HCT116 (cell line): ENCODE results near the gene GPR107. TPM values are rescaled to one million over a fixed set of nuclear protein-coding genes. Genes with fewer than 3 reads are reported as not detected.

ENCODE experiments used
- ATAC-seq: fragments of 200-7000 bp; cut with Tn5 transposase; 2 replicates; pipeline ENCODE4 v1.9.1; 2020; ENCODE audit warnings: mild to moderate bottlenecking, moderate library complexity
- BruUV-seq: library from RNA; stranded (reverse); fragments of 400-500 nt; replicated peaks from 2 replicates; lab custom pipeline; 2021; lab: Mats Ljungman, UMichigan
- CTCF ChIA-PET: fragments of 300-600 bp; sonication (Branson Sonifier 250); formaldehyde crosslinking; loops from one replicate; lab custom pipeline; 2021; ENCODE audit warnings: antibody characterized with exemption; lab: Charles Lee
- POLR2A ChIA-PET: fragments of 300-600, 350-600 bp; sonication (Branson Sonifier 250); formaldehyde crosslinking; loops from one replicate; lab custom pipeline; 2021; ENCODE audit warnings: antibody characterized with exemption; lab: Charles Lee
- RAD21 ChIA-PET, 2 experiments: fragments of 300-600 bp; sonication (Branson Sonifier 250); formaldehyde crosslinking; loops; one replicate each; lab custom pipeline; 2023; ENCODE audit warnings: low total read pairs in 2 of 2; ENCODE audit not compliant: uncharacterized antibody in 2 of 2, unreplicated experiment in 2 of 2, low non-redundant PET in 1 of 2; lab: Charles Lee
- DNase-seq: peaks from one replicate; pipeline ENCODE4 v3.0.0-alpha.2; 2010; ENCODE audit warnings: low read depth, low spot score
- H2AFZ ChIP-seq: fragments of 200-600 bp; shearing (Covaris generic), sonication (generic); 2 replicates; pipeline ENCODE4 v1.6.1; 2017; ENCODE audit warnings: low read depth, mixed run types, mixed read lengths, antibody characterized with exemption, low read length; ENCODE audit not compliant: poor library complexity, severe bottlenecking
- H3K27ac ChIP-seq: 2 replicates; pipeline ENCODE4 v1.5.1; 2012; ENCODE audit warnings: low read depth, low read length
- H3K27me3 ChIP-seq: fragments of 200-600 bp; sonication (generic); 2 replicates; pipeline ENCODE4 v1.6.1; 2016; ENCODE audit warnings: mixed run types, low read length, mixed read lengths; ENCODE audit not compliant: insufficient read depth
- H3K36me3 ChIP-seq, 2 experiments: fragments of 200-500 bp in 1 of 2; fragments of 200-600 bp in 1 of 2; sonication (Bioruptor generic) in 1 of 2; sonication (generic) in 1 of 2; 2 replicates each; pipeline versions ENCODE4 v1.5.1 to v1.6.1; 2014 to 2016; ENCODE audit warnings: low read length in 2 of 2, inconsistent platforms in 1 of 2, mixed read lengths in 1 of 2, mixed run types in 1 of 2; ENCODE audit not compliant: insufficient read depth in 2 of 2, control insufficient read depth in 1 of 2
- H3K4me1 ChIP-seq, 2 experiments: fragments of 200-600 bp in 1 of 2; sonication (generic) in 1 of 2; 2 replicates each; pipeline versions ENCODE4 v1.5.1 to v1.6.1; 2012 to 2017; ENCODE audit warnings: low read length in 2 of 2, inconsistent platforms in 1 of 2, mild to moderate bottlenecking in 1 of 2, mixed read lengths in 1 of 2, mixed run types in 1 of 2, moderate library complexity in 1 of 2; ENCODE audit not compliant: insufficient read depth in 2 of 2, control insufficient read depth in 1 of 2
- H3K4me2 ChIP-seq: fragments of 200-600 bp; sonication (generic); 2 replicates; pipeline ENCODE4 v1.6.1; 2017; ENCODE audit warnings: mixed run types, low read length, mixed read lengths
- H3K4me3 ChIP-seq, 2 experiments: fragments of 200-600 bp in 1 of 2; sonication (generic) in 1 of 2; replicated peaks in 1 of 2; 2 replicates each; pipeline ENCODE4 v1.5.1; 2011 to 2016; ENCODE audit warnings: low read length in 2 of 2, control low read depth in 1 of 2, low read depth in 1 of 2, mild to moderate bottlenecking in 1 of 2, mixed read lengths in 1 of 2, mixed run types in 1 of 2
- H3K79me2 ChIP-seq: fragments of 200-600 bp; sonication (generic); 2 replicates; pipeline ENCODE4 v1.6.1; 2017; ENCODE audit warnings: mild to moderate bottlenecking, mixed run types, low read length, moderate library complexity, mixed read lengths; ENCODE audit not compliant: insufficient read depth
- H3K9ac ChIP-seq: fragments of 200-600 bp; sonication (generic); 2 replicates; pipeline ENCODE4 v1.6.1; 2016; ENCODE audit warnings: low read length, mixed read lengths
- H3K9me2 ChIP-seq: fragments of 200-600 bp; sonication (generic), shearing (Covaris generic); 2 replicates; pipeline ENCODE4 v1.6.1; 2017; ENCODE audit warnings: mixed run types, mild to moderate bottlenecking, moderate library complexity; ENCODE audit not compliant: insufficient read depth
- H3K9me3 ChIP-seq, 2 experiments: fragments of 200-500 bp in 1 of 2; fragments of 200-600 bp in 1 of 2; sonication (Bioruptor generic) in 1 of 2; sonication (generic) in 1 of 2; 2 replicates each; pipeline ENCODE4 v1.6.1; 2014 to 2017; ENCODE audit warnings: low read length in 2 of 2, mixed read lengths in 2 of 2, inconsistent platforms in 1 of 2, low read depth in 1 of 2, mild to moderate bottlenecking in 1 of 2, mixed run types in 1 of 2, moderate library complexity in 1 of 2; ENCODE audit not compliant: control insufficient read depth in 1 of 2, insufficient read depth in 1 of 2
- H4K20me1 ChIP-seq: fragments of 200-600 bp; sonication (generic), shearing (Covaris generic); 2 replicates; pipeline ENCODE4 v1.6.1; 2017; ENCODE audit warnings: mixed run types, mild to moderate bottlenecking, moderate library complexity; ENCODE audit not compliant: insufficient read depth
- CBX3 ChIP-seq: IDR thresholded peaks from 2 replicates; pipeline ENCODE4 v1.6.1; 2012; ENCODE audit warnings: low read depth
- CEBPB ChIP-seq: IDR thresholded peaks from 2 replicates; pipeline ENCODE4 v1.6.1; 2012; ENCODE audit warnings: low read depth
- CTCF ChIP-seq, 3 experiments: fragments of 200-600 bp in 1 of 3; sonication (generic) in 1 of 3; IDR thresholded peaks in 2 of 3; conservative IDR thresholded peaks in 1 of 3; 2 replicates each; pipeline ENCODE4 v1.5.1; 2012 to 2017; ENCODE audit warnings: low read depth in 2 of 3, low read length in 2 of 3, antibody characterized with exemption in 1 of 3, borderline replicate concordance in 1 of 3, control low read depth in 1 of 3, mild to moderate bottlenecking in 1 of 3, mixed read lengths in 1 of 3, mixed run types in 1 of 3, moderate library complexity in 1 of 3; ENCODE audit not compliant: insufficient read depth in 1 of 3
- EGR1 ChIP-seq: IDR thresholded peaks from 2 replicates; pipeline ENCODE4 v1.6.1; 2012; ENCODE audit warnings: low read depth
- ELF1 ChIP-seq: IDR thresholded peaks from 2 replicates; pipeline ENCODE4 v1.6.1; 2012; ENCODE audit warnings: low read depth, borderline replicate concordance
- EZH2phosphoT487 ChIP-seq: fragments of 200-600 bp; IDR thresholded peaks from 2 replicates; pipeline ENCODE4 v1.6.1; 2018; ENCODE audit warnings: antibody characterized with exemption, borderline replicate concordance
- POLR2A ChIP-seq: IDR thresholded peaks from 2 replicates; pipeline ENCODE4 v1.7.0; 2011; ENCODE audit warnings: borderline replicate concordance; ENCODE audit not compliant: insufficient read depth, insufficient read length; ENCODE audit errors: extremely low read depth
- POLR2AphosphoS5 ChIP-seq: IDR thresholded peaks from 2 replicates; pipeline ENCODE4 v1.6.1; 2011; ENCODE audit warnings: mild to moderate bottlenecking, low read depth, low read length, moderate library complexity
- RAD21 ChIP-seq: IDR thresholded peaks from 2 replicates; pipeline ENCODE4 v1.6.1; 2012; ENCODE audit warnings: low read depth, mild to moderate bottlenecking
- SRF ChIP-seq: IDR thresholded peaks from 2 replicates; pipeline ENCODE4 v1.6.1; 2012; ENCODE audit warnings: low read depth
- TCF7L2 ChIP-seq: IDR thresholded peaks from 2 replicates; pipeline ENCODE4 v1.7.0; 2011; ENCODE audit warnings: borderline replicate concordance, inconsistent platforms; ENCODE audit not compliant: insufficient read depth, insufficient read length; ENCODE audit errors: extremely low read depth
- ZNF274 ChIP-seq: fragments of 200-500 bp; sonication (Bioruptor generic); IDR thresholded peaks from 2 replicates; pipeline ENCODE4 v1.6.1; 2014; ENCODE audit warnings: mild to moderate bottlenecking, low read depth, low read length, inconsistent platforms
- intact Hi-C: fragments of 100-400 bp; cut with micrococcal nuclease; formaldehyde crosslinking; loops from 2 replicates; pipeline ENCODE4 v1.10.0; 2022
- total RNA-seq: library from RNA; stranded (reverse); gene quantifications from one replicate; pipeline ENCODE4 v1.2.1, GENCODE V29; 2021; ENCODE audit not compliant: unreplicated experiment
- TF ChIP-seq, protein P1 (sequence below): IDR thresholded peaks from 2 replicates; pipeline ENCODE4 v1.6.1; 2011; ENCODE audit warnings: mild to moderate bottlenecking, low read length, moderate library complexity; ENCODE audit not compliant: insufficient replicate concordance; ENCODE audit errors: extremely low read depth

GPR107 gene
- total RNA-seq, 1 experiment from 2014 or later: 32.5 TPM

- Histone ChIP-seq H3K79me2 (no peaks in the 10 kb centered on the region), H3K4me1 (no peaks in the 10 kb centered on the region), H3K9me2 (no peaks in the 10 kb centered on the region), H3K27me3 (no peaks in the 10 kb centered on the region), H2AFZ (no peak overlapping the region), H3K36me3 (peaks cover 0 to 9% of the 10 kb centered on the region in 2 experiments; a peak in 1 of 4 replicates), H3K4me2 (no peak overlapping the region), H3K4me3 (no peak overlapping the region), H4K20me1 (no peaks in the 10 kb centered on the region), H3K9me3 (no peaks in the 10 kb centered on the region), H3K27ac (no peak overlapping the region), H3K9ac (no peak overlapping the region)
- ATAC-seq (no peak), DNase-seq (no peak)
- RAD21 ChIA-PET: no interaction called here
- intact Hi-C loops: no loop called here
- POLR2A ChIA-PET: no interaction called here
- CTCF ChIA-PET: no interaction called here
- no TSS peak for BruUV-seq
- TF ChIP-seq RAD21 (peak; percentile 59), CTCF (IDR thresholded peaks at IDR 0.05 in 2 of 3, conservative IDR thresholded peaks at IDR 0.05 in 1 of 3; ENCODE audit: borderline replicate concordance in 1 of 3, insufficient read depth in 1 of 3, low read depth in 2 of 3, low read length in 2 of 3) (peak; percentile 3 to 29 (median 20); a peak in 1 of 6 replicates), POLR2AphosphoS5 (no peak), TCF7L2 (no peak), EZH2phosphoT487 (no peak)
Observed at GRCh38 chr9:130110166-130110565, 56.5 kb downstream of the GPR107 start.

DNA sequence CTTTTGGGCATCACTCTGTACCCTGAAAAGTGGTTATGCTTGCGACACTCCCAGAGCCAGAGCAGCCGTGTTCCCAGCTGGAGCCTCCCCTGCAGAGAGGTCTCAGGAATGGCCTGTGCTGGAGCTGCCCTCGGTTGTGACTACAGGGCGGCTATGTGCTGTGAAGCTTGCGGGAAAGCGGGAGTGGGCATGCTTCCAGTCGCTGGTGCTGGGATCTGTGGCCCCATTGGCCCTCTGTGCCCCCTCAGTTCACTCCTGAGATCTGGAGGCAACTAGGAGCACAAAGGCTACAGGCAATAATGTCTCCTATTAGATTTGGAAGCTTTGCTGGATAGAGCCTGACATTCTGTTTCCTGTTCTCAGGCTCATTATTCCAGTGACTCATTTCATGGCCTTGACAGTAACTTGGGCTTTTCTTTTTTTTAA is 56.9 kb downstream of the GPR107 start:
- ChIA-PET POLR2A (no interaction called here), RAD21 (no interaction called here), CTCF (interaction anchor here (1.1 kb wide), 1 partner anchor 572 kb away, joined by 3 read pairs; no protein-coding TSS in a partner anchor)
- ATAC-seq (no peak), DNase-seq (no peak)
- no peak overlapping the region for H3K27ac ChIP-seq
- H2AFZ ChIP-seq: no peak overlapping the region
- H3K4me3 ChIP-seq: no peak overlapping the region
- peaks cover 0 to 9% of the 10 kb centered on the region in 2 experiments; a peak in 1 of 4 replicates for H3K36me3 ChIP-seq
- TF ChIP-seq ELF1: no peak
- no peak for TF ChIP-seq EZH2phosphoT487
- TF ChIP-seq, protein P1, sequence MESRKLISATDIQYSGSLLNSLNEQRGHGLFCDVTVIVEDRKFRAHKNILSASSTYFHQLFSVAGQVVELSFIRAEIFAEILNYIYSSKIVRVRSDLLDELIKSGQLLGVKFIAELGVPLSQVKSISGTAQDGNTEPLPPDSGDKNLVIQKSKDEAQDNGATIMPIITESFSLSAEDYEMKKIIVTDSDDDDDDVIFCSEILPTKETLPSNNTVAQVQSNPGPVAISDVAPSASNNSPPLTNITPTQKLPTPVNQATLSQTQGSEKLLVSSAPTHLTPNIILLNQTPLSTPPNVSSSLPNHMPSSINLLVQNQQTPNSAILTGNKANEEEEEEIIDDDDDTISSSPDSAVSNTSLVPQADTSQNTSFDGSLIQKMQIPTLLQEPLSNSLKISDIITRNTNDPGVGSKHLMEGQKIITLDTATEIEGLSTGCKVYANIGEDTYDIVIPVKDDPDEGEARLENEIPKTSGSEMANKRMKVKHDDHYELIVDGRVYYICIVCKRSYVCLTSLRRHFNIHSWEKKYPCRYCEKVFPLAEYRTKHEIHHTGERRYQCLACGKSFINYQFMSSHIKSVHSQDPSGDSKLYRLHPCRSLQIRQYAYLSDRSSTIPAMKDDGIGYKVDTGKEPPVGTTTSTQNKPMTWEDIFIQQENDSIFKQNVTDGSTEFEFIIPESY: no peak
- TF ChIP-seq RAD21: no peak
- no peak for TF ChIP-seq SRF
- no peak for TF ChIP-seq EGR1
- no peak for TF ChIP-seq POLR2AphosphoS5
- TF ChIP-seq CBX3: no peak
- no peak for TF ChIP-seq CEBPB
- no peak for TF ChIP-seq ZNF274
- no peak for TF ChIP-seq POLR2A
- no peaks in the 10 kb centered on the region for H3K9me3 ChIP-seq
- H3K9ac ChIP-seq: no peak overlapping the region
- intact Hi-C loops: no loop called here
- H3K4me2 ChIP-seq: no peak overlapping the region
- H3K9me2 ChIP-seq: no peaks in the 10 kb centered on the region
- no peaks in the 10 kb centered on the region for H3K4me1 ChIP-seq
- no peaks in the 10 kb centered on the region for H4K20me1 ChIP-seq
- no peaks in the 10 kb centered on the region for H3K79me2 ChIP-seq
- H3K27me3 ChIP-seq: no peaks in the 10 kb centered on the region
- no TSS peak for BruUV-seq
